Measurements from ENCODE around the gene MGST3.

Gene MGST3

DNA sequence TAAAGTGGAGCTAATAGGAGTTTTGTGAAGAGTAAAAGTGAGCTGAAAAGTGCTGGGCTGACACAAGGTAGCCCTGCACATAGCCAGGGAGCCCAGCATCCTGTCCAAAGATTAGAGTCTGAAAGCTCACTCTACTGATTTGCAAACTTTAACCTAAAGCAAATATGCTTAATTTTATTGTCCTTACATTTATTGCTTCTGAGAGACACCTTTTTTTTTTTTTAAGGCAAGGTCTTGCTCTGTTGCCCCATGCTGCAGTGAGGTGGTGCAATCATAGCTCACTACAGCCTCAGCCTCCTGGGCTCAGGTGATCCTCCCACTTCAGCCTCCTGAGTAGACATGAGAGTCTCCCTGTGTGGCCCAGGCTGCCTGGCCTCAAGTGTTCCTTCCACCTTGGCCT lies 16.5 kb downstream of the MGST3 start:
- TF ChIP-seq TAF1 (IDR thresholded peaks at IDR 0.05; ENCODE audit: borderline replicate concordance, insufficient read depth, low read length) (no peak), FOXP2 (optimal IDR thresholded peaks at IDR 0.05; ENCODE audit: borderline replicate concordance, extremely low read depth, extremely low read length, insufficient read depth) (no peak), POLR2AphosphoS5 (IDR thresholded peaks at IDR 0.05; ENCODE audit: low read depth, low read length) (no peak), SIN3A (IDR thresholded peaks at IDR 0.05; ENCODE audit: borderline replicate concordance, insufficient read depth, low read length) (no peak)
- TF ChIP-seq, protein P1, sequence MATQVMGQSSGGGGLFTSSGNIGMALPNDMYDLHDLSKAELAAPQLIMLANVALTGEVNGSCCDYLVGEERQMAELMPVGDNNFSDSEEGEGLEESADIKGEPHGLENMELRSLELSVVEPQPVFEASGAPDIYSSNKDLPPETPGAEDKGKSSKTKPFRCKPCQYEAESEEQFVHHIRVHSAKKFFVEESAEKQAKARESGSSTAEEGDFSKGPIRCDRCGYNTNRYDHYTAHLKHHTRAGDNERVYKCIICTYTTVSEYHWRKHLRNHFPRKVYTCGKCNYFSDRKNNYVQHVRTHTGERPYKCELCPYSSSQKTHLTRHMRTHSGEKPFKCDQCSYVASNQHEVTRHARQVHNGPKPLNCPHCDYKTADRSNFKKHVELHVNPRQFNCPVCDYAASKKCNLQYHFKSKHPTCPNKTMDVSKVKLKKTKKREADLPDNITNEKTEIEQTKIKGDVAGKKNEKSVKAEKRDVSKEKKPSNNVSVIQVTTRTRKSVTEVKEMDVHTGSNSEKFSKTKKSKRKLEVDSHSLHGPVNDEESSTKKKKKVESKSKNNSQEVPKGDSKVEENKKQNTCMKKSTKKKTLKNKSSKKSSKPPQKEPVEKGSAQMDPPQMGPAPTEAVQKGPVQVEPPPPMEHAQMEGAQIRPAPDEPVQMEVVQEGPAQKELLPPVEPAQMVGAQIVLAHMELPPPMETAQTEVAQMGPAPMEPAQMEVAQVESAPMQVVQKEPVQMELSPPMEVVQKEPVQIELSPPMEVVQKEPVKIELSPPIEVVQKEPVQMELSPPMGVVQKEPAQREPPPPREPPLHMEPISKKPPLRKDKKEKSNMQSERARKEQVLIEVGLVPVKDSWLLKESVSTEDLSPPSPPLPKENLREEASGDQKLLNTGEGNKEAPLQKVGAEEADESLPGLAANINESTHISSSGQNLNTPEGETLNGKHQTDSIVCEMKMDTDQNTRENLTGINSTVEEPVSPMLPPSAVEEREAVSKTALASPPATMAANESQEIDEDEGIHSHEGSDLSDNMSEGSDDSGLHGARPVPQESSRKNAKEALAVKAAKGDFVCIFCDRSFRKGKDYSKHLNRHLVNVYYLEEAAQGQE (IDR thresholded peaks at IDR 0.05; ENCODE audit: insufficient read depth in 1 of 2, low read depth in 2 of 2, low read length in 2 of 2) = no peak

DNA sequence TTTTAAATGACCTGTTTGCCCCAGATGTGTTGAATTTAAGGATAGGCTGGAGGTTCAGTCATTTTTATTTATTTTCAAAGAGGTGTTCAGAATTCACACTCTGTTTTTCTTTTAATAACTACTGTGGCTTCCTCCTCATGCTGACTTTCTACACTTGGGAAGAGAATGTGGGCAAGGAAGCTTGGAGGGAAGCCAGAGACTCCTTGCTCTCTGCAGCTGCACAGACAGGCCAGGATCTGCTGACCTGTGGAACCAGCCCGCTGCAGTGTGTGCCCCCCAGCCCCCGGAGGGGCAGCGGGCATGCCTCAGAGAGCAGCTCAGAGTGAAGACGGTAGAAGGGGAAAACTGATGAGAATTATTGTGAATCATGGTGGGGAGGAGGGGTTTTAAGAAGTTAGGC lies 16.9 kb downstream of the MGST3 start:
- TF ChIP-seq, protein P1 (IDR thresholded peaks at IDR 0.05; ENCODE audit: insufficient read depth in 1 of 2, low read depth in 2 of 2, low read length in 2 of 2) = no peak
- TF ChIP-seq TAF1 (IDR thresholded peaks at IDR 0.05; ENCODE audit: borderline replicate concordance, insufficient read depth, low read length) (no peak), POLR2AphosphoS5 (IDR thresholded peaks at IDR 0.05; ENCODE audit: low read depth, low read length) (no peak), FOXP2 (optimal IDR thresholded peaks at IDR 0.05; ENCODE audit: borderline replicate concordance, extremely low read depth, extremely low read length, insufficient read depth) (no peak), SIN3A (IDR thresholded peaks at IDR 0.05; ENCODE audit: borderline replicate concordance, insufficient read depth, low read length) (no peak)

- TF ChIP-seq POLR2AphosphoS5 (IDR thresholded peaks at IDR 0.05; ENCODE audit: low read depth, low read length) (no peak), FOXP2 (optimal IDR thresholded peaks at IDR 0.05; ENCODE audit: borderline replicate concordance, extremely low read depth, extremely low read length, insufficient read depth) (no peak)
These were observed 18.0 kb downstream of the MGST3 start for GRCh38 chr1:165648919-165649572.

- no peak for TF ChIP-seq FOXP2 (optimal IDR thresholded peaks at IDR 0.05; ENCODE audit: borderline replicate concordance, extremely low read depth, extremely low read length, insufficient read depth)
- TF ChIP-seq, protein P1 (IDR thresholded peaks at IDR 0.05; ENCODE audit: insufficient read depth in 1 of 2, low read depth in 2 of 2, low read length in 2 of 2) = no peak
- no peak for TF ChIP-seq POLR2AphosphoS5 (IDR thresholded peaks at IDR 0.05; ENCODE audit: low read depth, low read length)
These were observed 20.1 kb downstream of the MGST3 start for GRCh38 chr1:165650981-165651625.

GRCh38 chr1:165659581-165659895 lies 28.5 kb downstream of the MGST3 start:
- TF ChIP-seq, protein P1 (IDR thresholded peaks at IDR 0.05; ENCODE audit: insufficient read depth in 1 of 2, low read depth in 2 of 2, low read length in 2 of 2) = no peak
- no peak for TF ChIP-seq POLR2AphosphoS5 (IDR thresholded peaks at IDR 0.05; ENCODE audit: low read depth, low read length)
- TF ChIP-seq FOXP2 (optimal IDR thresholded peaks at IDR 0.05; ENCODE audit: borderline replicate concordance, extremely low read depth, extremely low read length, insufficient read depth) = no peak
- no peak for TF ChIP-seq SIN3A (IDR thresholded peaks at IDR 0.05; ENCODE audit: borderline replicate concordance, insufficient read depth, low read length)
- TF ChIP-seq TAF1 (IDR thresholded peaks at IDR 0.05; ENCODE audit: borderline replicate concordance, insufficient read depth, low read length) = no peak

Measured in PFSK-1 (cell line).